HG03175 (cell line): Measurements from ENCODE around the gene CHCHD1.
"Not testable (repeated sequence)": the region's sequence is repeated elsewhere in the genome, so short reads cannot be mapped to it uniquely, and the experiment has no call there.

Experiments used
- ATAC-seq: cut with Tn5 transposase; IDR thresholded peaks from one replicate; pipeline ENCODE4 v1.9.1; 2021; ENCODE audit warnings: mild to moderate bottlenecking, moderate library complexity; ENCODE audit not compliant: unreplicated experiment

The CHCHD1 gene

GRCh38 chr10:73810358-73810734 is 28.5 kb downstream of the CHCHD1 start:
- ATAC-seq = no peak

- peak; percentile 30 for ATAC-seq
Measured at GRCh38 chr10:73810735-73811465, 29.1 kb downstream of the CHCHD1 start.

- ATAC-seq = no peak
Measured at GRCh38 chr10:73812657-73813056, 30.8 kb downstream of the CHCHD1 start.

GRCh38 chr10:73813333-73813732 is 31.5 kb downstream of the CHCHD1 start:
- no peak for ATAC-seq

DNA sequence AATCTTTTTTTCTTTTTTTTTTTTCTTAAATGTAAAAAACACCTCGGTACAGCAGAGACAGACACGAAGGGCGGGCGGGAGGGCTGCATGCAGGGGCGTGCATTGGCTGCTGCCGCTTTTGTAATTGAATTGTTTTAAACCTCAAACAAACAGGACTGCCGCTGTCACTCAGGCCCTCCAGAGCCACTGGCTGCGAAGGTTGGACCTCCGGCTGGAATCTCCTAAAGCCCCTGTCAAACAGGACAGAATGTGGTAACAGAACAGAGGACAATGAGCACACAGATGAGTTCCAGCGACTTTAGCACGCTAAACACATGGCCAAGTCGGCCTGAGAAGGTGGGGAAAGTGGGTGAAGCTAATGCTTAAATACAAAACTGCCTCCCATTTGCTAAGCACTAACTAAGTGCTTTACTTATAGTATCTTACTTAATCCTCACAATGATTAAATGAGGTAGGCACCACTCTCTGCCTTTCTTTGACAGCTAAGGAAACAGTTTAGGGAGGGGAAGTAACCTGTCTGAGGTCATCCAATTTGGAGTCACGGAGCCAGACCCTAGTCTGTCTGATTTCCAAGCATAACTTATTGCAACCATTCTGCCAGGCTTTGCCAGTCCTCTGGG is 32.5 kb downstream of the CHCHD1 start:
- ATAC-seq = no peak

DNA sequence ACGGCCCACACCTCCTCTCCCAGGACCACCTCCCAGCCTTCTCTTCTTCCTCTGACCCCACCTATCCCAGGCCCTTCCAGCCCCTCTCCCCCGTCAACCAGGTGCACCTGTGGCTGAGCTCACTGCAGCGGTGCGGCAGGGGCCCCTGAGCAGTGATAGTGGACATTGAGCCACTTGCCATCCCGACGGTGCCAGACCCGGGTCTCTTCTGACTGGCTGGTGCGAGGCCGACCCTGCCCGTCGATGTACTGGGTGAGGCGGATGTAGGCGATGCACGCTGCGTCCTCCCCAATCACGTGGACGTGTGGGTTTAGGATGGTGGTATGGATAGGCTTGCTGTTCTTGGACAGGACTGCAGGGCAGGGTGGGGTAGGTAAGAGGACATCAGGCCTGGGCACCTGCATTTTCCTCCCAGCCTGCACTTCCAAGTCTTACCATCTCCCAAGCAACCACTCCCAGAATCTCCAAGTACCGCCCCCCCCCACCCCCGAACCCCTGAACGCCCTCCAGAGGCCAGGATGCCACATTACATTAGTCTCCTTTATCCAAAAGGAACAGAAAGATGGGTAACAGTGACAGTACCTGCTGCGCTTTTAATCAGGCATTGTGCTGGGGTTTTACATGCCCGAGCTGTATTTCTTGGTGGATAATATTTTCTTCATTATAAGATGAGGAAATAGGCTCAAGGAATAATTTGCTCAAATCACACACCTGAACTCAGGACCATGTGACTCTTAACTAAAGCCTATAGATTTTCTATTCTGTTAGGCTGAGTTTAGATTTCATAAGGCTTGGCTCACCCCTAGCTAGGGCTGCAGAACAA is 33.3 kb downstream of the CHCHD1 start:
- no peak for ATAC-seq

GRCh38 chr10:73815719-73816030 is 33.8 kb downstream of the CHCHD1 start:
- no peak for ATAC-seq

DNA sequence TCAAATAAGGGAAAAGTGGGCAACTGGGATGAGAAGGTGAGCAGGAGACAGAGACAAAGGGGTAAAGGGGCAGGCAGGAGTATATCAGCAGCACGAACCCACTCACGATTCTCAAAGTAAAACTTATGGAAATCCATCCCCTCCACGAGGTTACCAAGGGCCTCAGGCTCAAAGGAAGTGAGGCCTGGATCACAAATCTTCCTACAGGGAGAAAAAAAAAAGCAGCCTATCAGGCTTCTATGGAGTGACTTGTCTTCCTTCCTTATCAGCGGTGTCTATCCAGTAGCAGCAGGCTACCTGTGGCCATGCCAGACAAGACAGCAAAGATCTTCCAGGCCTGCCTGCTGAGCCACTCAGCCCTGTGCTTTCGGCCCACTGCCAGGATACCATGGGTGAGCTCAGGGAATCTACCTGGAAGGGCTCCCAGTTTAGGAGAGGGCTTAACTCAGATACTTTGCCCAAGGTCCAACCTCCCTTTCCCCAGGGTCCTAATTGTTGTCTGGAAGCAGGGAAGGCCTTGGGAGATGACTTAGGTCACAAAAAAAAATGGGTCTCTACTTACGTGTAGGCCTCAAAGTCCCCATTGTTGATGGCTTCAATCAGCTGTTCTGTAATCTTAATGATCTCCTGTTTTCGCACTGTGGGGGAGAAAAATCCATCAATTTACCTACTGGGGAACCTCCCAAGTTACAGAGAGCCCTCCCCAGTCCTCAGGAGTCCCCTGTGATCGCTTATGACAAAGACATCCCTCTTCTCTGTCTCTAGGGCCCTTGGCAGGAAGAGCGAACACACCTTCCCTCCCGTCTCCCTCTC is 35.3 kb downstream of the CHCHD1 start:
- ATAC-seq = no peak

DNA sequence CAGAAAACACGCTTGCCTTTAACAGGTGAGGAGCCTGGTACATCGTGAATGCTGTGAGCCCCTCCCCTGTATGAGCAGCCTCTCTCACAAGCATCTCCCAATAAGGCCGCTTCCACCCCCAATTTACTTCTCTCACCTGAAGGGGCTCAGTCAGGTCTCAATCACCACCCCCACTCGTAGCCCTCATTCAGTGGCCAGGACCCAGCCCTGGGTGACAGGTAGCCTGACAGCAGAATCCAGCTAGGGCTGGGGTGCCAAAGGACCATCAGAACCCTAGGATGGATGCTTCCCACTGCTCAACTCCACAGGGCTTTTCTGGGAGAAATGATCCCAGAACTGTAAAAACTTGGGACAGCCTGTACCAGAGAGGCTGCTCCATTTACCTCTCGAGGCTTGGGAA is 36.0 kb downstream of the CHCHD1 start:
- no peak for ATAC-seq

GRCh38 chr10:73818402-73818801 is 36.6 kb downstream of the CHCHD1 start:
- no peak for ATAC-seq

DNA sequence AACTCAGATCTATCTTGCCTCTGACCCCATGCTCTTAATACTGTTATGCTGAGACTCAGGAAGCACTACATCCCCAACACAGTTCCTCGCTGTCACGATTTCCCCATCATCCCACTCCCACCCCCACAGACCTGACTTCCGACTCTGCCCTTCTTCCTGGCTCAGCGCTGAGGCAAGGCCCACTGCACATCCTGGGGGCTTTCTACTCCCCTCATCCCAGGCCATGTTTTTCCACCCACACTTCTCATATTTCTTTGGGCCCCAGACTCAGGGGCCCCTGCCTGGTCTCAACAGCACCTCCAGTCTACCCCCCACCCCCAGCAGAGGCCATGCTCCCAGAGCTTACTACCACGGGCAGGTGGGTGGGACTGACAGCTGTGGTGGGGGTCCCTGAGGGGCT is 37.2 kb downstream of the CHCHD1 start:
- no peak for ATAC-seq

DNA sequence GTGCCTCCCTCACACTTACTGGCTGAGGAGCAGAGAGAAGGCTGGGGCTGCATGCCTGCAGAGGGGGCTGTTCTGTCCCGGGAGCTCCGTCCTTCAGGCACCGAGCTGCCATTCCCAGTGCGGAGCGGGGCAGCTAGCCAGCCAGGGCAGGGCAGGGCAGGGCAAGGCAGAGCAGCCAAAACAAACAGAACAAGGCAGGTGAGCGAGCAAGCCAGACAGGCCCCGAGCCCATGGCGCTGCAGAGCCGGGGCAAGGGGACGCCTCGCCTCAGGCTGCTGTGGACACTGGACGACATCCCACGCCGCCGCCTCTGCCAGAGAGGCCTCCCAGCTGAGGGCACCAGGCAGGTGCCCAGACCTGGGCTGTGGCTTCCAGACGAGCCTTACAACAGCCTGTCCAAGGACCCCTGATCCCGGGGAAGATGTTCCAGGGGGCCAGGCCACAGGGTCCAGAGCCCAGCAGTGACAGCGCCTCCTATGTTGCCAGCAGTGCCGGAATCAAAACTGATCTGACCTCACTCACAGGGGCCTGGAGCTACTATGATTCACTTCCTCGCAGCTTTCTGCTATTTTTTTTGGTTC is 37.8 kb downstream of the CHCHD1 start:
- ATAC-seq = no peak

GRCh38 chr10:73823391-73823790 is 41.5 kb downstream of the CHCHD1 start:
- no peak for ATAC-seq

DNA sequence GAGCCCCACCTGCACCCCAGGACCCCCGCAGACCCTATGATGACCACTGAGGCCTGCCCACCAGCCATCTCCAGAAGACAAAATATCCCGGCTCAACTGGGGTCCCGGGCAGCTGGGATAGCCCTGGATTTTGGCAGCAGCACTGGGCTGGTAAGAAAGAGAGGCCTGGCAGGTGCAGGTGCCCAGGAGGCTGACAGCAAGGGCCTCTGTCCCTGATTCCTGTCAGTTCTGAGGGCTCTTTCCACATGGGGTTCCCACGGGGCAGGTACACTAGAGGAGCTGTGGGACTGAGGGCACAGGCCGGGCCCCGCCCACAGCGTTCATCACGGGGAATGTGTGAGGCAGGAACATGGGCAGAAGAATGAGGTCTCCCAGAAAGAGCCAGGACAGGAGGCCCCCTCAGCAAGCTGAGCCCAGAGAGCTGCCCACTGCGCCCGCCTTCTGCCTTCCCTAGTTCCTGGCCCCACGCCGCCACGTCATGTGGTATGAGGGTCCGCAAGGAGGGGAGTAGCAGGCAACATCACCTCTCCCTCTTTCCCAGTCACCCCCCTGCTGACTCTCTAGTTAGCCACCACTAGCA is 42.4 kb downstream of the CHCHD1 start:
- no peak for ATAC-seq

DNA sequence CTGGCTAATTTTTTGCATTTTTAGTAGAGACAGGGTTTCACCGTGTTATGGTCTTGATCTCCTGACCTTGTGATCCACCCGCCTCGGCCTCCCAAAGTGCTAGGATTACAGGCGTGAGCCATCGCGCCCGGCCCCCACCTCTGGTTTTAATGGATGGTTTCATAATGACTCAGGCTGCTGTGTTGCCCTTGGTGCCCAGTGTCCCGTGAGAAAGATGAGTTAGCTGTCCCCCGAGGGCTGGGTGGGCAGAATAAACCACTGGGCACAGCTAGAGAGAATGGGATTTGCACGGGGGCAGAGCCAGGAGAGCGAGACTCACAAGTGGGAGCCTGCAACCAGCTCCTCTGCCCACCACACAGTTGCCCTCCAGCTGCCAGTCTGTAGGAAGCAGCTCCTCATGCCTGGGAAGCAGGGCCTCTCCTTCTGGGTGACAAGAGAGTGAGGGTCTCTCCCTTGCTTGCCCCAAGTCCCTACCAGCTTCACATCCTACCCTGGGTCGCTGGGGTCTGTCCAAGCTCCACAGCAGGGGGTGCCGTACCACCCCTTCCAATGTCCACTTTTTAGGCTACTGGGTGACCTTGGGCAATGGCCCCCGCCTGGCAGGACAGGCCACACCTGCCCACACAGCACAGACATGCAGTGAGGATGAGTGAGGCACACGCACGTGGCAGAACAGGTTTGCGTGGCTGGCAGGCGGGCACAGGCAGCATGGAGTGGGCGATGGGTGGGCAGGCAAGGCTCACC is 45.7 kb downstream of the CHCHD1 start:
- no peak for ATAC-seq

GRCh38 chr10:73828161-73828560 is 46.3 kb downstream of the CHCHD1 start:
- no peak for ATAC-seq

- not testable (repeated sequence) for ATAC-seq
Measured at GRCh38 chr10:73829090-73829489, 47.2 kb downstream of the CHCHD1 start.
